Chondrocyte (in vitro differentiated cells): ENCODE measurements around the gene DNAH3. TPM values are rescaled to one million over a fixed set of nuclear protein-coding genes. Genes with fewer than 3 reads are reported as not detected.
A peak's percentile ranks its signal among the peaks of the same experiment; 100 is the strongest.

Experiments used
- DNase-seq: peaks from one replicate; pipeline ENCODE4 v3.0.0; 2021; ENCODE audit warnings: mixed read lengths, low spot score
- H3K27ac Mint-ChIP-seq: one replicate; pipeline ENCODE4 v1.8.0; 2021; ENCODE audit warnings: mild to moderate bottlenecking, moderate library complexity, mixed read lengths; ENCODE audit not compliant: unreplicated experiment
- H3K27me3 Mint-ChIP-seq: 2 replicates; pipeline ENCODE4 v1.8.0; 2021; ENCODE audit warnings: low read depth, mixed read lengths
- H3K36me3 Mint-ChIP-seq: 2 replicates; pipeline ENCODE4 v1.8.0; 2021; ENCODE audit warnings: low read depth, mixed read lengths
- H3K4me1 Mint-ChIP-seq: 2 replicates; pipeline ENCODE4 v1.8.0; 2021; ENCODE audit warnings: low read depth, mild to moderate bottlenecking, mixed read lengths
- H3K4me3 Mint-ChIP-seq: one replicate; pipeline ENCODE4 v1.8.0; 2021; ENCODE audit warnings: mild to moderate bottlenecking, moderate library complexity, mixed read lengths; ENCODE audit not compliant: unreplicated experiment
- H3K9me3 Mint-ChIP-seq: 2 replicates; pipeline ENCODE4 v1.8.0; 2021; ENCODE audit warnings: low read depth, mixed read lengths
- total RNA-seq: library from RNA; stranded (reverse); gene quantifications from 3 replicates; pipeline ENCODE4 v1.2.1, GENCODE V29; 2021
- TF ChIP-seq, protein P1 (sequence below): fragments of 200-600 bp; sonication (generic); IDR thresholded peaks from 2 replicates; pipeline ENCODE4 v1.5.0; 2021; ENCODE audit warnings: antibody characterized with exemption, mild to moderate bottlenecking, moderate library complexity

The DNAH3 gene
- total RNA-seq, 1 donor from 2014 or later: not detected

DNA sequence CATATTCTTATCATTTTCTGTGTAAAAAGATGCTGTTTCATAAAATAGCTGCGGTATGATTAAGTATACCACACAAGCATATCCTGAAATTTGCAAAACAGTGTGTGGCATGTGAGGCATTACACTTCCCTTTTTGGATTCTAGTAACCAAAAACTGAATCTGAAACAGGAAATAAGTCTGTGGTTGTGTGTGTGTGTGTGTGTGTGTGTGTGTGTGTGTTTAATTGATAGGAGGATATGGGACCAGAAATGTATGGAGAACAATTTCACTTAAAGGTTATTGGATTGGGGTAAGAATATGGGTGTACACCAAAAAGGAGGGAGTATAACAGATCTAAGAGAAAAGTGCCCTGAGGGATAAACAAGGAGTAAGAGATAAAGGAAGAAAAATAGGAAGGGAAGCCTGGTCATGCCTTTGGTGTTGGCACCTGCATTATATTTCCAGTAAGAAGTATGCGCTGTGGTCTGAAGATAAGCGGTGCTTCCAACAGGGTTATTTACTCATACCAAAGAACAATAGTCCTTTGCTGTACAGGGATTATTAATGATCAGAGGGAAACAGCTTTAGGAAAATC is 246.1 kb downstream of the DNAH3 start:
- no peak for DNase-seq
- H3K4me3 Mint-ChIP-seq: no peak overlapping the region
- H3K27ac Mint-ChIP-seq: peak overlapping the region; percentile 97
- H3K9me3 Mint-ChIP-seq: no peaks in the 10 kb centered on the region
- H3K36me3 Mint-ChIP-seq: no peaks in the 10 kb centered on the region
- no peaks in the 10 kb centered on the region for H3K27me3 Mint-ChIP-seq
- peaks cover 85% of the 10 kb centered on the region for H3K4me1 Mint-ChIP-seq
- TF ChIP-seq, protein P1, sequence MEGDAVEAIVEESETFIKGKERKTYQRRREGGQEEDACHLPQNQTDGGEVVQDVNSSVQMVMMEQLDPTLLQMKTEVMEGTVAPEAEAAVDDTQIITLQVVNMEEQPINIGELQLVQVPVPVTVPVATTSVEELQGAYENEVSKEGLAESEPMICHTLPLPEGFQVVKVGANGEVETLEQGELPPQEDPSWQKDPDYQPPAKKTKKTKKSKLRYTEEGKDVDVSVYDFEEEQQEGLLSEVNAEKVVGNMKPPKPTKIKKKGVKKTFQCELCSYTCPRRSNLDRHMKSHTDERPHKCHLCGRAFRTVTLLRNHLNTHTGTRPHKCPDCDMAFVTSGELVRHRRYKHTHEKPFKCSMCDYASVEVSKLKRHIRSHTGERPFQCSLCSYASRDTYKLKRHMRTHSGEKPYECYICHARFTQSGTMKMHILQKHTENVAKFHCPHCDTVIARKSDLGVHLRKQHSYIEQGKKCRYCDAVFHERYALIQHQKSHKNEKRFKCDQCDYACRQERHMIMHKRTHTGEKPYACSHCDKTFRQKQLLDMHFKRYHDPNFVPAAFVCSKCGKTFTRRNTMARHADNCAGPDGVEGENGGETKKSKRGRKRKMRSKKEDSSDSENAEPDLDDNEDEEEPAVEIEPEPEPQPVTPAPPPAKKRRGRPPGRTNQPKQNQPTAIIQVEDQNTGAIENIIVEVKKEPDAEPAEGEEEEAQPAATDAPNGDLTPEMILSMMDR: no peak

DNA sequence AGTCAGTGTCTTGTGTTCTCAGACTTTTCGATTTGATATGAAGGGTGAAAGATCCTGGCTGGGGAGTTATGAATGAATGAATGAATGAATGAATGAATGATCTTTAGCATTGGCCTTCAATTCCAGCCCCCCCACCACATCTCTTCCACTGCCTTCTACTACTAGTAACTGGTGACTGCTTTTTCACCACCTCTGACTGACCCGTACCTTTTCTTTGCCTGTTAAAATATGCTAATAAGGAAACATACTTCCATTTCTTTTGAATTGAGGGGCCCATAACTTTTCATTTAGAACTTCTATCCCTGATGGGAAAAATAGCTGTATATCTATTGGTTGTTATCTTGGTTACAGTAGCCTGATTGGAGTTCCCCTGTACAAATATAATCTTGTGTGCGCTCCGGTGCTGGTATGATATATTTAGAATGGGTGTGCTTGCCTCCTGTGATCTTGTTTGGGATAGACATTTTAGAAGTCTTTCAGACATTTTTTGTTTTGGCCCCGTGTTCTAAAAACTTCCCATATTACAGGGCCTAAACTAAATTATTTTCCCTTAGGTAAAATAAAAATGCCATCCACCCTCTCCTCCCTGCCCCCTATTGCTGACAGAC is 246.6 kb downstream of the DNAH3 start:
- no peak overlapping the region for H3K4me3 Mint-ChIP-seq
- TF ChIP-seq, protein P1: no peak
- no peaks in the 10 kb centered on the region for H3K36me3 Mint-ChIP-seq
- DNase-seq: no peak
- H3K9me3 Mint-ChIP-seq: no peaks in the 10 kb centered on the region
- H3K27ac Mint-ChIP-seq: peak overlapping the region; percentile 97
- H3K4me1 Mint-ChIP-seq: peaks cover 83% of the 10 kb centered on the region
- H3K27me3 Mint-ChIP-seq: no peaks in the 10 kb centered on the region

DNA sequence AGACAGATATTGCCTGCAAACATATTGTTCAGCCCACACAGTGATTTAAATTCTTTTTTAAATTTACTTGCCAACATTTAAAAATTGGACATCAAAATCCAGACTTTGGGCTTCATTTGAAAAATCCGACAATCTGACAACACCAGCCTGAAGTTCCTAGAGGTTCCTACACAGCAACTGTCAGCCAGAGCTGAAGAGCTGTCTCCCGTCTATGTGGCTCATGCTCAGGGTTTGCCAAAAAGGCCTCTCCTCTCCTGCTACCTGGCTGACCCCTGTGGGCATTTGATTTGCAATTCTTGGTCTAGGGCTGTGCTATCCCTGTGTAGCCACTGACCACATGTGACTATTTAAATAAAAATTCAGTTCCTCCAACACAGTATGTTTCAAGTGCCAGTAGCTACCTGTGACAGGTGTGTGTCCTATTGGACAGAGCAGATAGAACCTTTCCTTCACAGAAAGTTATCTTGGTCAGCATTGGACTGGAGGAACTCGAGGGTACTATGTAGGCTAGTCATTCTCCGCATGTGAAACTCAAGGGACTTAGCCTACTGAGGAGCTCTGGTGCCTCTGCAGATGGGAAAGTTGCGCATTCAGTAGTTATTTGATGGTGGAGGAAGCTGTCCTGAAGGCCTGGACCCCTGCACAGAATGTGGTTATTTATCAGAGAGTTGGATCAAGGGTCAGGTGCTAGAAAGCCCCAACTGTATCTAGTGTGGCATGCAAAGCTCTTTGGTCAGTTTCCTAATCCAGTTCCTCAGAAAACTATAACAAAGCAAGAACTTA is 247.3 kb downstream of the DNAH3 start:
- TF ChIP-seq, protein P1: no peak
- Mint-ChIP-seq H3K4me1 (peaks cover 83% of the 10 kb centered on the region), H3K27me3 (no peaks in the 10 kb centered on the region), H3K27ac (peak overlapping the region; percentile 99), H3K36me3 (no peaks in the 10 kb centered on the region), H3K9me3 (no peaks in the 10 kb centered on the region), H3K4me3 (no peak overlapping the region)
- no peak for DNase-seq

DNA sequence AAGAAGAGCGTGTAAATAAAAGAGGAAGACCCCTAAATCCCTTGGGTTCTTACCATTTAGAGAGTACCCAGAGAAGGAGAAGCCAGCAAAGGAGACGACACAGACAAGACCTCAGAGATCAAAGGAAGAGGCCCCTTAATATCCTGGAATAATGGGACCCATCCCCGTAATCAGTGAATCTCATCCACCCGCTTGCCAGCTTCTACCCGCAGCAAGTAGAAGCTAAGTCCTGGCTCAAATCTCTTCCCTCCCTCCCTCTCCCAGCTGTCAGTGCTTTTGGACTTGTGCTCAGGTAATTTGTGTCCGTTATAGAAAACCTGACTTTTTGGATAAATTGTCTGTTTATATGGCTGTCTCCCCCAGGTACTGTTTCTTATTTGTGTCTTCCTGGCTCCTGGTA is 248.2 kb downstream of the DNAH3 start:
- peak overlapping the region; percentile 17 for H3K4me3 Mint-ChIP-seq
- H3K9me3 Mint-ChIP-seq: no peaks in the 10 kb centered on the region
- no peak for DNase-seq
- TF ChIP-seq, protein P1: no peak
- peaks cover 5% of the 10 kb centered on the region for H3K36me3 Mint-ChIP-seq
- H3K27me3 Mint-ChIP-seq: no peaks in the 10 kb centered on the region
- peaks cover 83% of the 10 kb centered on the region for H3K4me1 Mint-ChIP-seq
- H3K27ac Mint-ChIP-seq: peak overlapping the region; percentile 99

- Mint-ChIP-seq H3K4me1 (peaks cover 83% of the 10 kb centered on the region), H3K27me3 (no peaks in the 10 kb centered on the region), H3K36me3 (peaks cover 5% of the 10 kb centered on the region), H3K9me3 (no peaks in the 10 kb centered on the region), H3K4me3 (peak overlapping the region; percentile 87), H3K27ac (peak overlapping the region; percentile 99)
- no peak for DNase-seq
- TF ChIP-seq, protein P1: no peak
Measured at GRCh38 chr16:20901436-20902112, 249.1 kb downstream of the DNAH3 start.
